GM06990 (cell line): ENCODE measurements around the gene DBP.

Experiments used
- DNase-seq: peaks from one replicate; pipeline ENCODE4 v3.0.0-alpha.2; 2011; ENCODE audit not compliant: insufficient read length; ENCODE audit errors: extremely low read depth
- H3K27me3 ChIP-seq: replicated peaks from 2 replicates; pipeline ENCODE4 v1.6.0; 2011; ENCODE audit warnings: low read length; ENCODE audit not compliant: control insufficient read depth, insufficient read depth
- H3K36me3 ChIP-seq: 2 replicates; pipeline ENCODE4 v1.5.1; 2011; ENCODE audit warnings: low read length; ENCODE audit not compliant: control insufficient read depth, insufficient read depth
- H3K4me3 ChIP-seq: replicated peaks from 2 replicates; pipeline ENCODE4 v1.5.1; 2011; ENCODE audit warnings: low read depth, mild to moderate bottlenecking, control low read depth, low read length
- TF ChIP-seq, protein P1 (sequence below): IDR thresholded peaks from 2 replicates; pipeline ENCODE4 v1.5.1; 2011; ENCODE audit warnings: low read length, control low read depth, mild to moderate bottlenecking, inconsistent platforms; ENCODE audit not compliant: insufficient read depth, poor library complexity, severe bottlenecking

Gene DBP

DNA sequence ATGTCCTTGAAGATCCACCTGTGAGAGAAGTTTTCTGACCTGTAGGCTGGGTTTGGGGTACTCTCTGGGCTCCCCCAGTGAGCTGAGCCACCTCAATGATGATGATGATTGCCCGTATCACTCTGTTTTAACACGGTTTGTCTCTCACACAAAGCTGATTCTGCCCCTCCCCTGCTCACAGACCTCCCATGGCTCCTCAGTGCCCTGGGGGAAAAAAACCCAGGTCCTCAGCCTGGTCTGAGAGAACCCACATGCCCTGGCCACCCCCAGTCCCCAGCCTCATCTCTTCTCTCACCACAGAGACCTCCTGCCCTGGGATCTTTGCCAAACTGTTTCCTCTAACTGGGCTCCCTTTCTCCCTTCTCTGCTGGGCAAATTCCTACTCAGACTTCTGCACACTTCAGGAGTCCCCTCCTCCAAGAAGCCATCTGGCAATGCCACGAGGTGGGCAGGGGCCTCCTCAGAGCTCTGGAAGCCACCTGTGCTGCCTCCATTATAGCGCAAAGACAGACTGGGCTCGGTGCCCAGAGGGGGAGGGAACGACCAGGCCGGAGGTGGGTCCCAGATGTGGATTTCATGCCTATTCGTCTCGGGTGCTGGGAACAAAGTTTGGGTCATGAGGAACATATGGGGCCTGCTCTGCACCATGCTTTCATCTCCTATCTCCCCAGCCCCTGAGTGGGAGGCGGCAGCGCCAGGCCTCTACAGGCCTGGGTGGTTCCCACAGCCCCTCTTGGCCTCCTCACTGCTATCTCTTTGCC lies 17.3 kb upstream of the DBP start:
- H3K27me3 ChIP-seq: no peaks in the 10 kb centered on the region
- no peak overlapping the region for H3K4me3 ChIP-seq
- no peak for DNase-seq
- no peaks in the 10 kb centered on the region for H3K36me3 ChIP-seq
- TF ChIP-seq, protein P1, sequence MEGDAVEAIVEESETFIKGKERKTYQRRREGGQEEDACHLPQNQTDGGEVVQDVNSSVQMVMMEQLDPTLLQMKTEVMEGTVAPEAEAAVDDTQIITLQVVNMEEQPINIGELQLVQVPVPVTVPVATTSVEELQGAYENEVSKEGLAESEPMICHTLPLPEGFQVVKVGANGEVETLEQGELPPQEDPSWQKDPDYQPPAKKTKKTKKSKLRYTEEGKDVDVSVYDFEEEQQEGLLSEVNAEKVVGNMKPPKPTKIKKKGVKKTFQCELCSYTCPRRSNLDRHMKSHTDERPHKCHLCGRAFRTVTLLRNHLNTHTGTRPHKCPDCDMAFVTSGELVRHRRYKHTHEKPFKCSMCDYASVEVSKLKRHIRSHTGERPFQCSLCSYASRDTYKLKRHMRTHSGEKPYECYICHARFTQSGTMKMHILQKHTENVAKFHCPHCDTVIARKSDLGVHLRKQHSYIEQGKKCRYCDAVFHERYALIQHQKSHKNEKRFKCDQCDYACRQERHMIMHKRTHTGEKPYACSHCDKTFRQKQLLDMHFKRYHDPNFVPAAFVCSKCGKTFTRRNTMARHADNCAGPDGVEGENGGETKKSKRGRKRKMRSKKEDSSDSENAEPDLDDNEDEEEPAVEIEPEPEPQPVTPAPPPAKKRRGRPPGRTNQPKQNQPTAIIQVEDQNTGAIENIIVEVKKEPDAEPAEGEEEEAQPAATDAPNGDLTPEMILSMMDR: no peak

DNA sequence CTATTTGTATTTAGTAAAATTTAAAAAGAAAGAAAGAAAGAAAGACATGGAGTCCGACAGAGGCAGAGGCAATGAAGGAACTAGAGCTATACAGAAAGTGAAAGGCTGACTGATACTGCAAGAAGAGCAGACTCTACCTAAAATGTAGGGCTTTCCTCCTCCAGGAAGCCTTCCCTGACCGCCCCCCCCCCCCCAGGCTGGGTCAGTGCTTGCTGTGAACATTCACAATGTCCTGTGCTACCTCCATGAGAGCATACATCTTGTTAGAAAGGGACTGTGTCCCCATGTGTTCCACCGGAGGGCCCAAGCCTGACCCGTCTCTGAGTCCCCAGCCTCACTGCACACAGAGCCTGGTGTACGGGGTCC lies 14.5 kb upstream of the DBP start:
- H3K36me3 ChIP-seq: no peaks in the 10 kb centered on the region
- TF ChIP-seq, protein P1: no peak
- H3K4me3 ChIP-seq: no peak overlapping the region
- no peaks in the 10 kb centered on the region for H3K27me3 ChIP-seq
- DNase-seq: no peak

- Histone ChIP-seq H3K4me3 (no peak overlapping the region), H3K36me3 (no peaks in the 10 kb centered on the region), H3K27me3 (no peaks in the 10 kb centered on the region)
- TF ChIP-seq, protein P1: no peak
- DNase-seq: no peak
These were observed 13.9 kb upstream of the DBP start for GRCh38 chr19:48650974-48651682.

DNA sequence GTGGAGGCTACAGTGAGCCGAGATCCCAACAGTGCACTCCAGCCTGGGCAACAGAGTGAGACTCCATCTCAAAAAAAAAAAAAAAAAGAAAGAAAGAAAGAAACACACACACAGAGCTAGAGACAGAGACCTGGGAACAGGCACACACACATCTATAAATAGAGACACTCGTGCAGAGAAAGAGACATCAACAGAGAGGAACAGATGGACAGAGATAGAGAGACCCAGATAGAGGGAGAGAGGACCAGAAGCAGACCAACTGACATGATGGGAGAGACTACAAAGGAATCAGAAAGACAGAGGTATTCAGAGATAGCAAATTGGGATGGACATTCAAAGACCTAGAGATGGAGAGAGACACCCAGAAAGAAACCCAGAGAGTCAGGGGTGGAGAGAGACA lies 11.0 kb upstream of the DBP start:
- TF ChIP-seq, protein P1: no peak
- no peak for DNase-seq
- Histone ChIP-seq H3K4me3 (no peak overlapping the region), H3K27me3 (no peaks in the 10 kb centered on the region), H3K36me3 (no peaks in the 10 kb centered on the region)

- Histone ChIP-seq H3K27me3 (no peaks in the 10 kb centered on the region), H3K4me3 (peak overlapping the region; percentile 64), H3K36me3 (no peaks in the 10 kb centered on the region)
- TF ChIP-seq, protein P1: no peak
- DNase-seq: no peak
These were observed 9.6 kb upstream of the DBP start for GRCh38 chr19:48646722-48647216.
